ENCODE measurements around the gene MAST3.

Gene MAST3

GRCh38 chr19:18119717-18120105 lies 22.1 kb downstream of the MAST3 start:
- peaks cover 16 to 50% of the 10 kb centered on the region in 2 experiments for H3K36me3 ChIP-seq (ENCODE audit: control insufficient read depth in 1 of 2, insufficient read depth in 2 of 2, low read depth in 1 of 2, low read length in 2 of 2)
- H3K4ac ChIP-seq (ENCODE audit: low read depth in 1 of 2, low read length in 2 of 2): no peak overlapping the region
- H2AK5ac ChIP-seq (ENCODE audit: low read length, severe bottlenecking): no peak overlapping the region
- H3K27ac ChIP-seq (ENCODE audit: low read length, poor library complexity, severe bottlenecking): no peak overlapping the region
- no peak overlapping the region for H2BK5ac ChIP-seq (ENCODE audit: low read depth, low read length, poor library complexity, severe bottlenecking)
- H3K14ac ChIP-seq (ENCODE audit: low read length in 2 of 2): no peak overlapping the region
- DNase-seq: no peak
- no peak overlapping the region for H3K4me3 ChIP-seq (ENCODE audit: insufficient read depth in 1 of 2, low read depth in 1 of 2, low read length in 2 of 2)
- no peak overlapping the region for H2BK12ac ChIP-seq (ENCODE audit: low read length in 2 of 2)
- H4K91ac ChIP-seq (ENCODE audit: low read length): no peak overlapping the region
- no peak overlapping the region for H3K9ac ChIP-seq (ENCODE audit: low read length)
- no peak overlapping the region for H2AFZ ChIP-seq (ENCODE audit: low read depth, low read length)
- no peaks in the 10 kb centered on the region for H3K9me3 ChIP-seq (ENCODE audit: control insufficient read depth, low read length)
- H3K23ac ChIP-seq (ENCODE audit: low read length in 2 of 2): no peak overlapping the region
- H2BK120ac ChIP-seq (ENCODE audit: low read depth, low read length): no peak overlapping the region
- H3K18ac ChIP-seq (ENCODE audit: low read depth in 1 of 2, low read length in 2 of 2): no peak overlapping the region
- no peak overlapping the region for H4K8ac ChIP-seq (ENCODE audit: low read length)
- no peaks in the 10 kb centered on the region for H3K27me3 ChIP-seq (ENCODE audit: control insufficient read depth in 1 of 2, insufficient read depth in 1 of 2, low read length in 2 of 2)
- WGBS: 90% methylated on average over 14 of the region's 14 CpGs
- peaks cover 12% of the 10 kb centered on the region for H3K4me1 ChIP-seq (ENCODE audit: control insufficient read depth, insufficient read depth, low read depth, low read length)
- H3K4me2 ChIP-seq (ENCODE audit: low read length, poor library complexity, severe bottlenecking): no peak overlapping the region
- H3K79me1 ChIP-seq (replicated peaks; ENCODE audit: low read length, poor library complexity, severe bottlenecking): peaks cover 22% of the 10 kb centered on the region
- no peak overlapping the region for H2BK15ac ChIP-seq (ENCODE audit: low read depth, poor library complexity, severe bottlenecking)

- H3K79me1 ChIP-seq (replicated peaks; ENCODE audit: low read length, poor library complexity, severe bottlenecking): peaks cover 22% of the 10 kb centered on the region
- no peak overlapping the region for H3K27ac ChIP-seq (ENCODE audit: low read length, poor library complexity, severe bottlenecking)
- no peak overlapping the region for H3K9ac ChIP-seq (ENCODE audit: low read length)
- peaks cover 16 to 52% of the 10 kb centered on the region in 2 experiments for H3K36me3 ChIP-seq (ENCODE audit: control insufficient read depth in 1 of 2, insufficient read depth in 2 of 2, low read depth in 1 of 2, low read length in 2 of 2)
- no peaks in the 10 kb centered on the region for H3K9me3 ChIP-seq (ENCODE audit: control insufficient read depth, low read length)
- no peak overlapping the region for H4K8ac ChIP-seq (ENCODE audit: low read length)
- no peak overlapping the region for H2AFZ ChIP-seq (ENCODE audit: low read depth, low read length)
- no peak overlapping the region for H3K18ac ChIP-seq (ENCODE audit: low read depth in 1 of 2, low read length in 2 of 2)
- no peak overlapping the region for H3K4ac ChIP-seq (ENCODE audit: low read depth in 1 of 2, low read length in 2 of 2)
- no peak overlapping the region for H3K4me3 ChIP-seq (ENCODE audit: insufficient read depth in 1 of 2, low read depth in 1 of 2, low read length in 2 of 2)
- H3K14ac ChIP-seq (ENCODE audit: low read length in 2 of 2): no peak overlapping the region
- DNase-seq: no peak
- no peak overlapping the region for H2BK15ac ChIP-seq (ENCODE audit: low read depth, poor library complexity, severe bottlenecking)
- no peaks in the 10 kb centered on the region for H3K27me3 ChIP-seq (ENCODE audit: control insufficient read depth in 1 of 2, insufficient read depth in 1 of 2, low read length in 2 of 2)
- WGBS: 70% methylated on average over 1 of the region's 1 CpG
- peaks cover 12% of the 10 kb centered on the region for H3K4me1 ChIP-seq (ENCODE audit: control insufficient read depth, insufficient read depth, low read depth, low read length)
- no peak overlapping the region for H3K4me2 ChIP-seq (ENCODE audit: low read length, poor library complexity, severe bottlenecking)
- H3K23ac ChIP-seq (ENCODE audit: low read length in 2 of 2): no peak overlapping the region
- H2BK5ac ChIP-seq (ENCODE audit: low read depth, low read length, poor library complexity, severe bottlenecking): no peak overlapping the region
- no peak overlapping the region for H2BK12ac ChIP-seq (ENCODE audit: low read length in 2 of 2)
- no peak overlapping the region for H2BK120ac ChIP-seq (ENCODE audit: low read depth, low read length)
- H2AK5ac ChIP-seq (ENCODE audit: low read length, severe bottlenecking): no peak overlapping the region
- H4K91ac ChIP-seq (ENCODE audit: low read length): no peak overlapping the region
Measured at GRCh38 chr19:18120127-18120526, 22.5 kb downstream of the MAST3 start.

GRCh38 chr19:18121166-18121565 lies 23.6 kb downstream of the MAST3 start:
- Histone ChIP-seq H3K27ac (ENCODE audit: low read length, poor library complexity, severe bottlenecking) (no peak overlapping the region), H3K18ac (ENCODE audit: low read depth in 1 of 2, low read length in 2 of 2) (no peak overlapping the region), H4K91ac (ENCODE audit: low read length) (no peak overlapping the region), H3K36me3 (ENCODE audit: control insufficient read depth in 1 of 2, insufficient read depth in 2 of 2, low read depth in 1 of 2, low read length in 2 of 2) (peaks cover 16 to 54% of the 10 kb centered on the region in 2 experiments), H3K9me3 (ENCODE audit: control insufficient read depth, low read length) (no peaks in the 10 kb centered on the region), H3K79me1 (replicated peaks; ENCODE audit: low read length, poor library complexity, severe bottlenecking) (peaks cover 22% of the 10 kb centered on the region), H2BK15ac (ENCODE audit: low read depth, poor library complexity, severe bottlenecking) (no peak overlapping the region), H2AFZ (ENCODE audit: low read depth, low read length) (no peak overlapping the region), H3K4me3 (ENCODE audit: insufficient read depth in 1 of 2, low read depth in 1 of 2, low read length in 2 of 2) (no peak overlapping the region), H2BK12ac (ENCODE audit: low read length in 2 of 2) (no peak overlapping the region), H3K14ac (ENCODE audit: low read length in 2 of 2) (no peak overlapping the region), H3K4ac (ENCODE audit: low read depth in 1 of 2, low read length in 2 of 2) (no peak overlapping the region), H3K4me1 (ENCODE audit: control insufficient read depth, insufficient read depth, low read depth, low read length) (peaks cover 12% of the 10 kb centered on the region), H3K27me3 (ENCODE audit: control insufficient read depth in 1 of 2, insufficient read depth in 1 of 2, low read length in 2 of 2) (no peaks in the 10 kb centered on the region), H4K8ac (ENCODE audit: low read length) (no peak overlapping the region), H2BK5ac (ENCODE audit: low read depth, low read length, poor library complexity, severe bottlenecking) (no peak overlapping the region), H3K4me2 (ENCODE audit: low read length, poor library complexity, severe bottlenecking) (no peak overlapping the region), H3K23ac (ENCODE audit: low read length in 2 of 2) (no peak overlapping the region), H2AK5ac (ENCODE audit: low read length, severe bottlenecking) (no peak overlapping the region), H3K9ac (ENCODE audit: low read length) (no peak overlapping the region), H2BK120ac (ENCODE audit: low read depth, low read length) (no peak overlapping the region)
- DNase-seq: no peak
- 98% methylated on average over 5 of the region's 5 CpGs for WGBS

- H3K4me3 ChIP-seq (ENCODE audit: insufficient read depth in 1 of 2, low read depth in 1 of 2, low read length in 2 of 2): no peak overlapping the region
- no peaks in the 10 kb centered on the region for H3K9me3 ChIP-seq (ENCODE audit: control insufficient read depth, low read length)
- peaks cover 19% of the 10 kb centered on the region for H3K79me1 ChIP-seq (replicated peaks; ENCODE audit: low read length, poor library complexity, severe bottlenecking)
- no peak overlapping the region for H3K4ac ChIP-seq (ENCODE audit: low read depth in 1 of 2, low read length in 2 of 2)
- H3K27me3 ChIP-seq (ENCODE audit: control insufficient read depth in 1 of 2, insufficient read depth in 1 of 2, low read length in 2 of 2): no peaks in the 10 kb centered on the region
- H4K91ac ChIP-seq (ENCODE audit: low read length): no peak overlapping the region
- H3K9ac ChIP-seq (ENCODE audit: low read length): no peak overlapping the region
- no peak overlapping the region for H2BK5ac ChIP-seq (ENCODE audit: low read depth, low read length, poor library complexity, severe bottlenecking)
- no peak overlapping the region for H2AFZ ChIP-seq (ENCODE audit: low read depth, low read length)
- no peak overlapping the region for H3K27ac ChIP-seq (ENCODE audit: low read length, poor library complexity, severe bottlenecking)
- no peak overlapping the region for H2BK12ac ChIP-seq (ENCODE audit: low read length in 2 of 2)
- no peak overlapping the region for H2BK15ac ChIP-seq (ENCODE audit: low read depth, poor library complexity, severe bottlenecking)
- H3K23ac ChIP-seq (ENCODE audit: low read length in 2 of 2): no peak overlapping the region
- no peak overlapping the region for H4K8ac ChIP-seq (ENCODE audit: low read length)
- no peak overlapping the region for H3K4me2 ChIP-seq (ENCODE audit: low read length, poor library complexity, severe bottlenecking)
- no peak overlapping the region for H2AK5ac ChIP-seq (ENCODE audit: low read length, severe bottlenecking)
- H2BK120ac ChIP-seq (ENCODE audit: low read depth, low read length): no peak overlapping the region
- peaks cover 16 to 57% of the 10 kb centered on the region in 2 experiments for H3K36me3 ChIP-seq (ENCODE audit: control insufficient read depth in 1 of 2, insufficient read depth in 2 of 2, low read depth in 1 of 2, low read length in 2 of 2)
- no peak overlapping the region for H3K14ac ChIP-seq (ENCODE audit: low read length in 2 of 2)
- 100% methylated on average over 3 of the region's 7 CpGs for WGBS
- no peak overlapping the region for H3K18ac ChIP-seq (ENCODE audit: low read depth in 1 of 2, low read length in 2 of 2)
- DNase-seq: no peak
- H3K4me1 ChIP-seq (ENCODE audit: control insufficient read depth, insufficient read depth, low read depth, low read length): peaks cover 9% of the 10 kb centered on the region
Measured at GRCh38 chr19:18122424-18122823, 24.8 kb downstream of the MAST3 start.

Data from mesenchymal stem cell (in vitro differentiated cells and primary cell).